ENCODE data around the gene CT47C1.

CT47C1 gene

DNA sequence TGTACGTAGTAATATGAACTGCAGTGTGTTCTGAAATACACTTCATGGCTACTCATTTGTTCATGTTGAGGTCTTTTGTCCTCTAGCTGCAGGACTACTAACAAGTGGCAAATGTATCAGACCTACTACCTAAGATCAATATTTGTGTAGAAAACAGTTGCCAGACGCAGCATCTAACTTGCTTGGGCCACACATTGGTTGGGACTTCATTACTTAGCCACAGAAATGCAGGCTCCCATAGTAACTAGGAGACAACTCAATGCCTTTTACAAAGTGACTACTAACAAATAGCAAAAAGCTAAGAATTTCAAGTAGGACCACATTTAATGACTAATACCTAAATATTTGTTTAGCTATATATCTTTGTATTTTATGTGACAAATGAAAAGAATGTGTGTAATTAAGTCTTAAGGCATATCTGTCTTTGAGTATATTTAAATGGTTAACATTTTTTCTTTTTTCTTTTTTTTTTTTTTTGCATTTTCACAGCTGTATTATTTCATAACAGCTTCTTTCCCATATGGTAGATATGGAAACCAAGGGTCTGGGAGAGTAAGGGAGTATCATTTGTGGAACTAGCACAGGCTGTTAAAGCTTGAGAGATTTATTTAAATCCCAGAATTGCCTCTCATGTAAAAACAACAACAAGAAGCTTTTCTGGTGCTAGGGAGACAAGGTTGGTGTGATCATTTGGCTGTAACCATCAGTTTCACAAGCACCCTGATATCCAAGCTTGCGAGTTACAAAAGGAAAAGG lies 2.7 kb downstream of the CT47C1 start:
- DNase-seq, result no peak

DNA sequence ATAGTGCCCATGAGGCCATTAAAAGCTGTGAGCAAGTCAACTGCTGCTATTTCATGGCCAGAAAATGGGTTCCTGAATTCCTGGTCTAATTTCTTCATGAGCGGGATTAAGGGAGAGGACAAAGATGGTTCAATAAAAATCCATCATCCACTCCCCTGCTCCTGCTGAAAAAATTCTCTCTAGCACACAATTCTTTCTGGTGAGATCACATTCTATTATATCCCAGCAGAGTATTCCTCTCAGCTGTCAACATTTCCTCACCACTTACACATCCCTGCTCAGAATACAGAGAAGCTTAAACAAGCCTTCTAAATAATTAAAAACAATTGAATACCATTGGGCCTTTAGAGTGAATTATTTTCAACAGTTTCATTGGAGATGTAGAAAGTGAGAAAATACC lies 9.5 kb downstream of the CT47C1 start:
- DNase-seq, result no peak

- no peak for DNase-seq
These were observed 12.0 kb downstream of the CT47C1 start for GRCh38 chrX:119084766-119085165.

- no peak for DNase-seq
These were observed 14.3 kb downstream of the CT47C1 start for GRCh38 chrX:119087121-119087520.

- no peak for DNase-seq
These were observed 16.8 kb downstream of the CT47C1 start for GRCh38 chrX:119089619-119090018.

DNA sequence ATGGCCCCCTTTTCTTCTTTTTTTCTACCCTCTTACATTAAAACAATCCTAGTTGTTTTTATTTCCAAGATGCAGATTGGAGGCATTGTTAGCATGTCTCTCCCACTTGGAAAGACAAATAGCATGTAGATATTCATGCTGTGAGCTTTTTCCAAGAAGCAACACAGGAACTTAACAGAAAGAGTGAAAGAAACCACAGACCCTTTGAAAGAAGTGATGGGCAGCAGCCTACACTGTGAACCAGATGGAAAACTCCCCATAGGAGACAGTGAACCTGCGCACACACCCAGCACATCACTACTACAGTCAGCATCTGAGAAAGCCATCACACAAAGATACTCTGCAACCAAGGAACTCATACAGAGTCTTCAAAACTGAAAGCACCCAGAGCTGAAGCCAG lies 17.8 kb downstream of the CT47C1 start:
- no peak for DNase-seq

- no peak for DNase-seq
These were observed 21.4 kb downstream of the CT47C1 start for GRCh38 chrX:119093991-119094735.

- DNase-seq, result no peak
These were observed 22.0 kb downstream of the CT47C1 start for GRCh38 chrX:119094819-119095218.

GRCh38 chrX:119095936-119096335 lies 23.1 kb downstream of the CT47C1 start:
- no peak for DNase-seq

- DNase-seq, result no peak
These were observed 28.4 kb downstream of the CT47C1 start for GRCh38 chrX:119101168-119101567.

- no peak for DNase-seq
These were observed 33.0 kb downstream of the CT47C1 start for GRCh38 chrX:119105826-119106225.

- DNase-seq, result no peak
These were observed 34.4 kb downstream of the CT47C1 start for GRCh38 chrX:119107206-119107605.

GRCh38 chrX:119118780-119119395 lies 46.1 kb downstream of the CT47C1 start:
- peak; percentile 61 for DNase-seq

DNA sequence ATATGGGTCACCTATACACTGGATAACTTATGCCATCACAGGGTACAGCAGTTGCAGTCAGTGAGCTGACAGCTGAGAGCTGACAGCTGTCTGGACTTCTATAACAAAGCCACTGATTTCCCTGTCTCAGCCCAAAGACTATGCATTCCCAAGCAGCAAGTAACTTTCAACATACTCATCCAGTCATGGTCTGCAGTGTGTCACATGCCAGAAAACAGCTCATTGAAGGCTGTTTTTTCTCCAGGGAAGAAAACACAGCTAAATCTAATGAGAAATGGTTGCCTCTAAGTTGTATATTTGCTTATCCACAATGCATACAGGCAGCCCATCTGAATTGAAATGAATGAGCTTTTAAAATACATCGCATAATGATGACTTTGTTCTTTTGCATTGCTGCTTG lies 48.5 kb downstream of the CT47C1 start:
- DNase-seq, result no peak
